GM21619 (cell line): ENCODE data around the gene MGAT4B.

ENCODE experiments used
- ATAC-seq: cut with Tn5 transposase; IDR thresholded peaks from one replicate; pipeline ENCODE4 v1.9.1; 2021; ENCODE audit not compliant: unreplicated experiment

The MGAT4B gene

DNA sequence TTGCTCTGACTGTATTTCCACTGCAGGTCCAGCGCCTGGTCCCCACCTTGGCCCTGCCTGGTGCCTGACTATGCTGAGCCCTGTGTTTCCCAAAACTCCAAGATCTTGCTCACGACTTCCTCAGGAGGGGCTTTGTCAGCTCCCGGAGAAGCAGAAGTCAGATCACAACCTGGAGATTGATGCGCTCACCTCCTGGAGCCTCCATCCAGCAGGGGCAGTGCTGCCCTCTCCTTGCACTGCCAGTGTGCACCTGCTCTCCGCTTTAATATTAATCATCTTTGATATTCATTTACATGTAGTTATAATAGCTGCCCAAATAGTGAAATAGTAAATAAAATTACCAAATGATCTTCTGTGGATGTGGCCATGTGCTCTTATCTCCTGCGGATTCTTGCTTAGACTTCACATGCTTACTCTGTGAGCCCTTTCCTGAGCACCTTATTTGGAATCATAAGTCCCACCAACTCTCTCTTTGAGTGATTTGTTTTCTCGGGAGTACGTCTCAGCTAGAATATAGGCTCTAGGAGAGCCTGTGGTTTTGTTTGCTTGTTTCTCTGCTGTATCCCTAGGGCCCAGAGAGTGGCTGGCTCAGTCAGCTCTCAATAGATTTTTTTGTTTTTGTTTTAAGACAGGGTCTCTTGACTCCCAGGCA, 56.7 kb downstream of the MGAT4B start:
- ATAC-seq = no peak

DNA sequence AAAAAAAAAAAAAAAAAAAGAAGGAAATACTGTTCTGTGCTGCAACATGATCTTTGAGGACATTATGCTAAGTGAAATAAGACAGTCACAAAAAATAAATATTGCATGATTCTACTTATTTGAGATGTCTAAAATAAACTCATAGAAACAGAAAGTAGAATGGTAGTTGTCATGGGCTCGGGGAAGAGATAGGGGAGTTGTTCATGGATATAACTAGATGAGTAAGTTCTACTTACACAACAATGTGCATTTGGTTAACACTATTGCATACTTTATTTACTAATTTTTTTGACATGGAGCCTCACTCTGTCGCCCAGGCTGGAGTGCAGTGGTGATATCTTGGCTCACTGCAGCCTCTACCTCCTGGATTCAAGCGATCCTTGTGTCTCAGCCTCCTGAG, 58.9 kb downstream of the MGAT4B start:
- ATAC-seq = no peak
